Spleen (tissue), 7 donors: Measurements from ENCODE around the gene MCC.

Experiments used
- CTCF ChIP-seq, 11 experiments: fragments of 200-600 bp in 7 of 11; fragments of 450-650 bp in 4 of 11; sonication (generic) in 4 of 11; IDR thresholded peaks in 8 of 11; conservative IDR thresholded peaks in 3 of 11; 1 replicate in 7 of 11; 2 replicates in 4 of 11; pipeline versions ENCODE4 v1.4.0 to v1.8.0; 2016 to 2021; ENCODE audit warnings: antibody characterized with exemption in 11 of 11, inconsistent platforms in 4 of 11, mild to moderate bottlenecking in 1 of 11
- POLR2AphosphoS5 ChIP-seq, 3 donors: sonication (generic); formaldehyde crosslinking; IDR thresholded peaks; one replicate each; pipeline ENCODE4 v1.5.1; 2017; ENCODE audit warnings: antibody characterized with exemption in 3 of 3
- donor health status: DM: no; HTN: no; CAD: no; lungs with moderate emphysema.
- donor health status: DM: no; HTN: no; CAD: no.
- donor health status: DM: no; HTN: no; CAD: no.

- no peak for TF ChIP-seq POLR2AphosphoS5 (IDR thresholded peaks at IDR 0.05)
- no peak for TF ChIP-seq CTCF (IDR thresholded peaks at IDR 0.05 in 8 of 11, conservative IDR thresholded peaks at IDR 0.05 in 3 of 11)
Observed at GRCh38 chr5:113102121-113102531, 386.1 kb downstream of the MCC start.
